ENCODE measurements around the gene ELAVL2. TPM values are rescaled to one million over a fixed set of nuclear protein-coding genes. Genes with fewer than 3 reads are reported as not detected.

Gene ELAVL2
- total RNA-seq, 1 experiment from 2014 or later, result not detected

- Histone ChIP-seq H3K27ac (ENCODE audit: low read depth, low read length, poor library complexity, severe bottlenecking) (no peak overlapping the region), H3K9me3 (ENCODE audit: low read depth, low read length, poor library complexity, severe bottlenecking) (no peaks in the 10 kb centered on the region), H3K27me3 (replicated peaks; ENCODE audit: insufficient read depth, low read depth, low read length, poor library complexity) (peaks cover 4% of the 10 kb centered on the region), H3K4me1 (ENCODE audit: insufficient read depth, low read length, poor library complexity, severe bottlenecking) (no peaks in the 10 kb centered on the region), H3K4me3 (ENCODE audit: low read depth, low read length, poor library complexity, severe bottlenecking) (no peak overlapping the region), H3K36me3 (ENCODE audit: insufficient read depth, low read length, poor library complexity, severe bottlenecking) (no peaks in the 10 kb centered on the region)
- ChIA-PET CTCF (interaction anchor here (0.5 kb wide), 1 partner anchor 400 kb away, joined by 3 read pairs; no protein-coding TSS in a partner anchor), POLR2A (ENCODE audit: low non-redundant PET) (no interaction called here)
- TF ChIP-seq CTCF (conservative IDR thresholded peaks at IDR 0.05; ENCODE audit: low read depth, low read length) (no peak), EZH2 (IDR thresholded peaks at IDR 0.05; ENCODE audit: borderline replicate concordance, low read depth, low read length, poor library complexity, severe bottlenecking) (no peak)
- no peak for DNase-seq (ENCODE audit: low spot score)
- intact Hi-C loops (cut with micrococcal nuclease; ENCODE audit: unreplicated experiment), result no loop called here
- BruUV-seq (replicated peaks), result no TSS peak
Observed at GRCh38 chr9:23822261-23823169, 3.5 kb downstream of the ELAVL2 start.

GRCh38 chr9:23821375-23822181 is 4.5 kb downstream of the ELAVL2 start:
- no peaks in the 10 kb centered on the region for H3K4me1 ChIP-seq (ENCODE audit: insufficient read depth, low read length, poor library complexity, severe bottlenecking)
- no peaks in the 10 kb centered on the region for H3K9me3 ChIP-seq (ENCODE audit: low read depth, low read length, poor library complexity, severe bottlenecking)
- H3K36me3 ChIP-seq (ENCODE audit: insufficient read depth, low read length, poor library complexity, severe bottlenecking), result no peaks in the 10 kb centered on the region
- H3K27ac ChIP-seq (ENCODE audit: low read depth, low read length, poor library complexity, severe bottlenecking), result no peak overlapping the region
- no peak for DNase-seq (ENCODE audit: low spot score)
- CTCF ChIA-PET, result no interaction called here
- no peak for TF ChIP-seq CTCF (conservative IDR thresholded peaks at IDR 0.05; ENCODE audit: low read depth, low read length)
- no peak for TF ChIP-seq EZH2 (IDR thresholded peaks at IDR 0.05; ENCODE audit: borderline replicate concordance, low read depth, low read length, poor library complexity, severe bottlenecking)
- H3K4me3 ChIP-seq (ENCODE audit: low read depth, low read length, poor library complexity, severe bottlenecking), result no peak overlapping the region
- POLR2A ChIA-PET (ENCODE audit: low non-redundant PET), result no interaction called here
- H3K27me3 ChIP-seq (replicated peaks; ENCODE audit: insufficient read depth, low read depth, low read length, poor library complexity), result peaks cover 4% of the 10 kb centered on the region
- intact Hi-C loops (cut with micrococcal nuclease; ENCODE audit: unreplicated experiment), result no loop called here
- no TSS peak for BruUV-seq (replicated peaks)

- H3K36me3 ChIP-seq (ENCODE audit: insufficient read depth, low read length, poor library complexity, severe bottlenecking), result no peaks in the 10 kb centered on the region
- H3K4me1 ChIP-seq (ENCODE audit: insufficient read depth, low read length, poor library complexity, severe bottlenecking), result no peaks in the 10 kb centered on the region
- H3K4me3 ChIP-seq (ENCODE audit: low read depth, low read length, poor library complexity, severe bottlenecking), result no peak overlapping the region
- peaks cover 4% of the 10 kb centered on the region for H3K27me3 ChIP-seq (replicated peaks; ENCODE audit: insufficient read depth, low read depth, low read length, poor library complexity)
- CTCF ChIA-PET, result no interaction called here
- no peak for DNase-seq (ENCODE audit: low spot score)
- H3K27ac ChIP-seq (ENCODE audit: low read depth, low read length, poor library complexity, severe bottlenecking), result no peak overlapping the region
- POLR2A ChIA-PET (ENCODE audit: low non-redundant PET), result no interaction called here
- no peaks in the 10 kb centered on the region for H3K9me3 ChIP-seq (ENCODE audit: low read depth, low read length, poor library complexity, severe bottlenecking)
- intact Hi-C loops (cut with micrococcal nuclease; ENCODE audit: unreplicated experiment), result no loop called here
- BruUV-seq (replicated peaks), result no TSS peak
- TF ChIP-seq EZH2 (IDR thresholded peaks at IDR 0.05; ENCODE audit: borderline replicate concordance, low read depth, low read length, poor library complexity, severe bottlenecking) (no peak), CTCF (conservative IDR thresholded peaks at IDR 0.05; ENCODE audit: low read depth, low read length) (no peak)
Observed at GRCh38 chr9:23820451-23821374, 5.3 kb downstream of the ELAVL2 start.
